PC-9 (cell line): ENCODE measurements around the gene USP3. TPM values are rescaled to one million over a fixed set of nuclear protein-coding genes. Genes with fewer than 3 reads are reported as not detected.

Experiments used
- BruUV-seq: library from RNA; stranded (reverse); fragments of 400-500 nt; replicated peaks from 2 replicates; lab custom pipeline; 2021; lab: Mats Ljungman, UMichigan
- CTCF ChIA-PET: fragments of 300-600 bp; sonication (Branson Sonifier 250); formaldehyde crosslinking; loops from one replicate; lab custom pipeline; 2022; ENCODE audit warnings: antibody characterized with exemption; lab: Charles Lee
- POLR2A ChIA-PET: fragments of 300-600 bp; sonication (Branson Sonifier 250); formaldehyde crosslinking; loops from one replicate; lab custom pipeline; 2022; ENCODE audit warnings: antibody characterized with exemption; ENCODE audit not compliant: unreplicated experiment; lab: Charles Lee
- DNase-seq, 2 experiments: peaks; one replicate each; pipeline versions ENCODE4 v3.0.0 to v3.0.0-alpha.2; 2015 to 2022; ENCODE audit warnings: mixed read lengths in 1 of 2
- H2AFZ ChIP-seq: fragments of 200-600 bp; sonication (generic); 2 replicates; pipeline ENCODE4 v1.8.1; 2017; ENCODE audit warnings: antibody characterized with exemption
- H3F3A ChIP-seq: fragments of 200-600 bp; sonication (generic); 2 replicates; pipeline ENCODE4 v1.8.1; 2017; ENCODE audit warnings: antibody characterized with exemption, mild to moderate bottlenecking, low read depth; ENCODE audit not compliant: insufficient read depth
- H3K27ac ChIP-seq: fragments of 200-600 bp; sonication (generic); 2 replicates; pipeline ENCODE4 v1.6.1; 2016; ENCODE audit warnings: mixed run types
- H3K27me3 ChIP-seq: fragments of 200-600 bp; sonication (generic); 2 replicates; pipeline ENCODE4 v1.6.1; 2016; ENCODE audit warnings: low read depth, mixed run types; ENCODE audit not compliant: insufficient read depth
- H3K36me3 ChIP-seq: fragments of 200-600 bp; sonication (generic); 2 replicates; pipeline ENCODE4 v1.6.1; 2016; ENCODE audit warnings: low read depth, mixed run types
- H3K4me1 ChIP-seq: fragments of 200-600 bp; sonication (generic); replicated peaks from 2 replicates; pipeline ENCODE4 v1.6.1; 2016; ENCODE audit warnings: mixed run types; ENCODE audit not compliant: insufficient read depth
- H3K4me2 ChIP-seq: fragments of 200-600 bp; sonication (generic); 2 replicates; pipeline ENCODE4 v1.6.1; 2017; ENCODE audit warnings: mixed run types
- H3K4me3 ChIP-seq: fragments of 200-600 bp; sonication (generic); 2 replicates; pipeline ENCODE4 v1.6.1; 2016; ENCODE audit warnings: mixed run types
- H3K79me2 ChIP-seq: fragments of 200-600 bp; sonication (generic); 2 replicates; pipeline ENCODE4 v1.6.1; 2017; ENCODE audit warnings: low read depth, mixed run types
- H3K9me2 ChIP-seq: fragments of 200-600 bp; sonication (generic); 2 replicates; pipeline ENCODE4 v1.8.1; 2017; ENCODE audit warnings: mild to moderate bottlenecking; ENCODE audit not compliant: insufficient read depth
- H3K9me3 ChIP-seq: fragments of 200-600 bp; sonication (generic); 2 replicates; pipeline ENCODE4 v1.8.1; 2016; ENCODE audit warnings: low read depth; ENCODE audit not compliant: insufficient read depth
- H4K20me1 ChIP-seq: fragments of 200-600 bp; sonication (generic); 2 replicates; pipeline ENCODE4 v1.8.1; 2017; ENCODE audit not compliant: insufficient read depth
- EZH2 ChIP-seq: fragments of 200-600 bp; sonication (generic); IDR thresholded peaks from 2 replicates; pipeline ENCODE4 v1.8.0; 2017; ENCODE audit warnings: antibody characterized with exemption, low read depth
- intact Hi-C: fragments of 100-400 bp; cut with micrococcal nuclease; formaldehyde crosslinking; loops from one replicate; pipeline ENCODE4 v1.10.0; 2022; ENCODE audit not compliant: unreplicated experiment
- total RNA-seq: library from RNA; stranded (reverse); gene quantifications from 2 replicates; pipeline ENCODE4 v1.2.3, GENCODE V29; 2021
- TF ChIP-seq, protein P1 (sequence below): fragments of 200-600 bp; sonication (generic); conservative IDR thresholded peaks from 2 replicates; pipeline ENCODE4 v1.6.1; 2017; ENCODE audit warnings: mixed run types, antibody characterized with exemption, mild to moderate bottlenecking, moderate library complexity

The USP3 gene
- total RNA-seq, 1 experiment from 2014 or later = 57.5 TPM

DNA sequence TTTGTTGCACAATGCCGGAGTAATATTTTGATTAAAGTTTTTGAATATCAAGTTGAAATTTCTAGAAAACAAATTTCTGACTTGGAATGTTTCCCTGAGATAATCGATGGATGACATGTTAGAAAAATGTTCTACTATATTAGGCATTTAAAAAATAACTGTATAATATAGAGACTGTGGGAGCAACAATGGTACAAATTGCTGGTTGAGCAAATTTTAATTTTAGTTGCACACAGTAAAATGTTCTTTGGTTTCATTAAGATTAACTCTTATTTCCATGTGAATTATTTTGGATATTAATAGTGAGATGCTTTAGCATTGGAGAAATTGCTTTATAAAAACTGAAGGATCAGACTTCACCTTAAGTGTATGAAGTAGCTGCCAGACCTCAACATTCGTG, 9.3 kb downstream of the USP3 start:
- CTCF ChIA-PET = interaction anchor here (0.6 kb wide), 1 partner anchor 23 kb away, joined by 5 read pairs; no protein-coding TSS in a partner anchor
- POLR2A ChIA-PET = interaction anchor here (0.5 to 0.6 kb wide), 2 partner anchors 17 to 32 kb away, joined by 4 to 7 read pairs; no protein-coding TSS in a partner anchor
- H3K27ac ChIP-seq = peak overlapping the region; percentile 91
- H3K4me1 ChIP-seq = peaks cover 75% of the 10 kb centered on the region
- peaks cover 32% of the 10 kb centered on the region for H3F3A ChIP-seq
- no peak overlapping the region for H3K4me3 ChIP-seq
- no TSS peak for BruUV-seq
- DNase-seq = no peak
- intact Hi-C loops = no loop called here
- no peaks in the 10 kb centered on the region for H3K27me3 ChIP-seq
- H3K9me3 ChIP-seq = no peaks in the 10 kb centered on the region
- H2AFZ ChIP-seq = no peak overlapping the region
- 0 out of 2 replicates have a peak overlapping the region, but pooled peaks have one; percentile 69 for H3K4me2 ChIP-seq
- H3K9me2 ChIP-seq = no peaks in the 10 kb centered on the region
- no peaks in the 10 kb centered on the region for H3K36me3 ChIP-seq
- TF ChIP-seq, protein P1, sequence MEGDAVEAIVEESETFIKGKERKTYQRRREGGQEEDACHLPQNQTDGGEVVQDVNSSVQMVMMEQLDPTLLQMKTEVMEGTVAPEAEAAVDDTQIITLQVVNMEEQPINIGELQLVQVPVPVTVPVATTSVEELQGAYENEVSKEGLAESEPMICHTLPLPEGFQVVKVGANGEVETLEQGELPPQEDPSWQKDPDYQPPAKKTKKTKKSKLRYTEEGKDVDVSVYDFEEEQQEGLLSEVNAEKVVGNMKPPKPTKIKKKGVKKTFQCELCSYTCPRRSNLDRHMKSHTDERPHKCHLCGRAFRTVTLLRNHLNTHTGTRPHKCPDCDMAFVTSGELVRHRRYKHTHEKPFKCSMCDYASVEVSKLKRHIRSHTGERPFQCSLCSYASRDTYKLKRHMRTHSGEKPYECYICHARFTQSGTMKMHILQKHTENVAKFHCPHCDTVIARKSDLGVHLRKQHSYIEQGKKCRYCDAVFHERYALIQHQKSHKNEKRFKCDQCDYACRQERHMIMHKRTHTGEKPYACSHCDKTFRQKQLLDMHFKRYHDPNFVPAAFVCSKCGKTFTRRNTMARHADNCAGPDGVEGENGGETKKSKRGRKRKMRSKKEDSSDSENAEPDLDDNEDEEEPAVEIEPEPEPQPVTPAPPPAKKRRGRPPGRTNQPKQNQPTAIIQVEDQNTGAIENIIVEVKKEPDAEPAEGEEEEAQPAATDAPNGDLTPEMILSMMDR = no peak
- TF ChIP-seq EZH2 = no peak
- no peaks in the 10 kb centered on the region; the same call in 1 of the 2 replicates for H4K20me1 ChIP-seq
- peaks cover 100% of the 10 kb centered on the region for H3K79me2 ChIP-seq

DNA sequence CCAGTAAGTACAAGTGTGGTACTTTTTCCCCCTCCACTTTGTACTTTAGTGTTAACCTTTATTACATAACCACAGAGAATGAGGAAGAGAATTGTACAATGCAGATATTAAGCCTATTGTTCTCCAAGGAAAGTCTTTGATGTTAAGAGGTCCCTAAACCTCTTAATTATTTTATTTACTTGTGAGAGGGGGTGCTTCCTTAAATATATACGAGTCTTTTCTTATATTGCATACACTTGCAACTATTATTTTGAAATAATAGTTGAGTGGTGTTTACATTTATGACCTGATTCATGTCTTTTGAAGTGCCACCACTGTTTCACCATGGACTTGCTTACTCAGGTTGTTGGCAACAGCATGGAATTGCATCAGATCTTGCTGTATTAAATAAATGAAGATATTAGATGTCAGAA, 10.1 kb downstream of the USP3 start:
- ChIA-PET POLR2A (interaction anchor here (0.6 kb wide), 1 partner anchor 54 kb away, joined by 3 read pairs; no protein-coding TSS in a partner anchor), CTCF (no interaction called here)
- peak overlapping the region; percentile 37; the same call in 1 of the 2 replicates for H3K4me3 ChIP-seq
- peaks cover 100% of the 10 kb centered on the region for H3K79me2 ChIP-seq
- peaks cover 25% of the 10 kb centered on the region for H3F3A ChIP-seq
- DNase-seq = peak in 1 of 2 experiments; percentile 80
- intact Hi-C loops = no loop called here
- TF ChIP-seq EZH2 = no peak
- no peaks in the 10 kb centered on the region; the same call in 1 of the 2 replicates for H4K20me1 ChIP-seq
- H3K9me3 ChIP-seq = no peaks in the 10 kb centered on the region
- H3K27me3 ChIP-seq = no peaks in the 10 kb centered on the region
- no TSS peak for BruUV-seq
- H3K9me2 ChIP-seq = no peaks in the 10 kb centered on the region
- H3K36me3 ChIP-seq = no peaks in the 10 kb centered on the region; the same call in 1 of the 2 replicates
- H3K4me2 ChIP-seq = peak overlapping the region; percentile 69
- H3K4me1 ChIP-seq = peaks cover 67% of the 10 kb centered on the region
- no peak overlapping the region for H2AFZ ChIP-seq
- H3K27ac ChIP-seq = peak overlapping the region; percentile 91

DNA sequence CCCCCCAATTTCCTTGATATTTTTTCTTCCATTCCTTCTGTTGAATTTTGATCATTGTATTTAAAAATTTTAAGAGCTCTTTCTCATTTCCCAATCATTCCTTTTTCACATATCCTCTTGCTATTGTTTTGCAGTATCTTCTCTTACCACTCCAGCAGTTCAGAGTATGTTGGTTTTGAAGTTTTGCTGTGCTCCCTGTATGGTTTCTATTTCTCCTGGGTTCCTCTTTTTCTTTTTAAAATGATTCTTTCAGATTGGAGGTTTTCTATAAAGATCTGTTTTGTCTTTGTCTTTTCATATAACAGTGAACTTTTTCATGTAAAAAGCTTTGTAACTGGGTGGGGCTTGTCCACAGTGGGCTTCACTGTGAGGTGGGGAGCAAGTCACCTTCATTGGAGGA, 12.8 kb downstream of the USP3 start:
- intact Hi-C loops = no loop called here
- no peaks in the 10 kb centered on the region for H3K9me2 ChIP-seq
- H3K9me3 ChIP-seq = no peaks in the 10 kb centered on the region
- no peaks in the 10 kb centered on the region; the same call in 1 of the 2 replicates for H3K36me3 ChIP-seq
- no peak overlapping the region for H2AFZ ChIP-seq
- H3K4me1 ChIP-seq = peaks cover 51% of the 10 kb centered on the region
- POLR2A ChIA-PET = no interaction called here
- H3F3A ChIP-seq = peaks cover 11% of the 10 kb centered on the region; the same call in 1 of the 2 replicates
- CTCF ChIA-PET = interaction anchor here (0.5 to 0.9 kb wide), 2 partner anchors 10 to 82 kb away, joined by 3 read pairs; no protein-coding TSS in a partner anchor
- no peaks in the 10 kb centered on the region; the same call in 1 of the 2 replicates for H4K20me1 ChIP-seq
- H3K4me3 ChIP-seq = no peak overlapping the region
- peaks cover 100% of the 10 kb centered on the region for H3K79me2 ChIP-seq
- H3K4me2 ChIP-seq = peak overlapping the region; percentile 50
- peak overlapping the region; percentile 35 for H3K27ac ChIP-seq
- no TSS peak for BruUV-seq
- DNase-seq = no peak
- TF ChIP-seq, protein P1 = no peak
- no peak for TF ChIP-seq EZH2
- no peaks in the 10 kb centered on the region for H3K27me3 ChIP-seq
